ENCODE data around the gene GTSE1.

DNA sequence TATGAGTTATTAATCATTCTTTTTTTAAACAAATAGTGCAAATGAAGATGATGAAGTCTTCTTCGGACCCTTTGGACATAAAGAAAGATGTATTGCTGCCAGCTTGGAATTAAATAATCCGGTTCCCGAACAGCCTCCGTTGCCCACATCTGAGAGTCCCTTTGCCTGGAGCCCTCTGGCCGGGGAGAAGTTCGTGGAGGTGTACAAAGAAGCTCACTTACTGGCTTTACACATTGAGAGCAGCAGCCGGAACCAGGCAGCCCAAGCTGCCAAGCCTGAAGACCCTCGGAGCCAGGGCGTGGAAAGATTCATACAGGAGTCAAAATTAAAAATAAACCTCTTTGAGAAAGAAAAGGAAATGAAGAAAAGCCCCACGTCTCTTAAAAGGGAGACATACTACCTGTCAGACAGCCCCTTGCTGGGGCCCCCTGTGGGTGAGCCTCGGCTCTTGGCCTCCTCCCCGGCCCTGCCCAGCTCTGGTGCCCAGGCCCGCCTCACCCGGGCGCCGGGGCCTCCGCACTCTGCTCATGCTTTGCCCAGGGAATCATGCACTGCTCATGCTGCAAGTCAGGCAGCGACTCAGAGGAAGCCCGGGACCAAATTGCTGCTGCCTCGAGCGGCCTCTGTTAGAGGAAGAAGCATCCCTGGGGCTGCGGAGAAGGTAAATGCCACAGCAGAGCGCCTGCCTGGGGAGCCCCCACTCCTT, 11.8 kb downstream of the GTSE1 start:
- TF ChIP-seq, protein P1, sequence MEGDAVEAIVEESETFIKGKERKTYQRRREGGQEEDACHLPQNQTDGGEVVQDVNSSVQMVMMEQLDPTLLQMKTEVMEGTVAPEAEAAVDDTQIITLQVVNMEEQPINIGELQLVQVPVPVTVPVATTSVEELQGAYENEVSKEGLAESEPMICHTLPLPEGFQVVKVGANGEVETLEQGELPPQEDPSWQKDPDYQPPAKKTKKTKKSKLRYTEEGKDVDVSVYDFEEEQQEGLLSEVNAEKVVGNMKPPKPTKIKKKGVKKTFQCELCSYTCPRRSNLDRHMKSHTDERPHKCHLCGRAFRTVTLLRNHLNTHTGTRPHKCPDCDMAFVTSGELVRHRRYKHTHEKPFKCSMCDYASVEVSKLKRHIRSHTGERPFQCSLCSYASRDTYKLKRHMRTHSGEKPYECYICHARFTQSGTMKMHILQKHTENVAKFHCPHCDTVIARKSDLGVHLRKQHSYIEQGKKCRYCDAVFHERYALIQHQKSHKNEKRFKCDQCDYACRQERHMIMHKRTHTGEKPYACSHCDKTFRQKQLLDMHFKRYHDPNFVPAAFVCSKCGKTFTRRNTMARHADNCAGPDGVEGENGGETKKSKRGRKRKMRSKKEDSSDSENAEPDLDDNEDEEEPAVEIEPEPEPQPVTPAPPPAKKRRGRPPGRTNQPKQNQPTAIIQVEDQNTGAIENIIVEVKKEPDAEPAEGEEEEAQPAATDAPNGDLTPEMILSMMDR (conservative IDR thresholded peaks at IDR 0.05 in 1 of 2, IDR thresholded peaks at IDR 0.05 in 1 of 2; ENCODE audit: low read depth in 1 of 2, low read length in 2 of 2), result no peak
- no peak for TF ChIP-seq EZH2 (IDR thresholded peaks at IDR 0.05; ENCODE audit: low read length, missing control alignments)

Measured in fibroblast of lung (primary cell).